PC-9 (cell line): ENCODE results near the gene IGSF6.

ENCODE experiments used
- EZH2 ChIP-seq: fragments of 200-600 bp; sonication (generic); IDR thresholded peaks from 2 replicates; pipeline ENCODE4 v1.8.0; 2017; ENCODE audit warnings: antibody characterized with exemption, low read depth
- TF ChIP-seq, protein P1 (sequence below): fragments of 200-600 bp; sonication (generic); conservative IDR thresholded peaks from 2 replicates; pipeline ENCODE4 v1.6.1; 2017; ENCODE audit warnings: mixed run types, antibody characterized with exemption, mild to moderate bottlenecking, moderate library complexity

DNA sequence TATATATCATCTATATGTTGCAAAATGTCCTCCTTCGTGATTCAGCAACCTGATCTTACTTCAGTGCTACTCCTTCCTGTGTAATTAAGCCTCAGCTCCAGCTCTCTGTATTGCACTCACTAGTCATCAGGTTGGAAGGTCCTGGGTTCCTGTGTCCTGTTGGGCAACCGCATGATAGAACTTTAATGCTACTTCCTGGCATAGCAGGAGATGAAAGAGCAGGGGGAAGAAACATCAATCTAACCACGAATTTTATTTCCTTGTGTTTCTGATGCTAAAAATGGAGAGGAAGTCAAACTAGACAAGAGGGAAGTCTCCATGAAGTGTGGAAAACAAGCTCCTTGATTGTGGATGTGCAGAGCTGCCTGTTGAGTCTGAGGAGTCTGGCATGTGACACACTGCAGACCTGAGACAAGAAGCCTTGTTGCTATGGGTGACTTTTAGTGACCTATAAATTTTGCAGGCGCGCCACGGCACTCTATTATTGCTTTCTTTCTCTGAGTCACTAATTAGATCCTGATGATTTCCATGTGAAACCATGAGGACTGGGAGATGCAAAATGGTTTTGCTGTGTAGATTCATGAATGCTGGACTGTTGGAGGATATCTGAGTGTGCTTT is 25.6 kb downstream of the IGSF6 start:
- TF ChIP-seq, protein P1, sequence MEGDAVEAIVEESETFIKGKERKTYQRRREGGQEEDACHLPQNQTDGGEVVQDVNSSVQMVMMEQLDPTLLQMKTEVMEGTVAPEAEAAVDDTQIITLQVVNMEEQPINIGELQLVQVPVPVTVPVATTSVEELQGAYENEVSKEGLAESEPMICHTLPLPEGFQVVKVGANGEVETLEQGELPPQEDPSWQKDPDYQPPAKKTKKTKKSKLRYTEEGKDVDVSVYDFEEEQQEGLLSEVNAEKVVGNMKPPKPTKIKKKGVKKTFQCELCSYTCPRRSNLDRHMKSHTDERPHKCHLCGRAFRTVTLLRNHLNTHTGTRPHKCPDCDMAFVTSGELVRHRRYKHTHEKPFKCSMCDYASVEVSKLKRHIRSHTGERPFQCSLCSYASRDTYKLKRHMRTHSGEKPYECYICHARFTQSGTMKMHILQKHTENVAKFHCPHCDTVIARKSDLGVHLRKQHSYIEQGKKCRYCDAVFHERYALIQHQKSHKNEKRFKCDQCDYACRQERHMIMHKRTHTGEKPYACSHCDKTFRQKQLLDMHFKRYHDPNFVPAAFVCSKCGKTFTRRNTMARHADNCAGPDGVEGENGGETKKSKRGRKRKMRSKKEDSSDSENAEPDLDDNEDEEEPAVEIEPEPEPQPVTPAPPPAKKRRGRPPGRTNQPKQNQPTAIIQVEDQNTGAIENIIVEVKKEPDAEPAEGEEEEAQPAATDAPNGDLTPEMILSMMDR, result no peak
- no peak for TF ChIP-seq EZH2
